CD4-positive, alpha-beta T cell treated with Interleukin-15 for 1 hour (primary cell): Measurements from ENCODE around the gene TMEM134.
"Not testable (repeated sequence)": the region's sequence is repeated elsewhere in the genome, so short reads cannot be mapped to it uniquely, and the experiment has no call there.

Experiments
- DNase-seq: peaks from one replicate; pipeline ENCODE4 v3.0.0-alpha.2; 2020

The TMEM134 gene

GRCh38 chr11:67468759-67469507, at the start of gene TMEM134:
Gene TMEM134, minus strand, starts transcription at chr11:67469251. Its CDS starts 59 bp downstream, at chr11:67469192.
- peak; percentile 94 for DNase-seq

DNA sequence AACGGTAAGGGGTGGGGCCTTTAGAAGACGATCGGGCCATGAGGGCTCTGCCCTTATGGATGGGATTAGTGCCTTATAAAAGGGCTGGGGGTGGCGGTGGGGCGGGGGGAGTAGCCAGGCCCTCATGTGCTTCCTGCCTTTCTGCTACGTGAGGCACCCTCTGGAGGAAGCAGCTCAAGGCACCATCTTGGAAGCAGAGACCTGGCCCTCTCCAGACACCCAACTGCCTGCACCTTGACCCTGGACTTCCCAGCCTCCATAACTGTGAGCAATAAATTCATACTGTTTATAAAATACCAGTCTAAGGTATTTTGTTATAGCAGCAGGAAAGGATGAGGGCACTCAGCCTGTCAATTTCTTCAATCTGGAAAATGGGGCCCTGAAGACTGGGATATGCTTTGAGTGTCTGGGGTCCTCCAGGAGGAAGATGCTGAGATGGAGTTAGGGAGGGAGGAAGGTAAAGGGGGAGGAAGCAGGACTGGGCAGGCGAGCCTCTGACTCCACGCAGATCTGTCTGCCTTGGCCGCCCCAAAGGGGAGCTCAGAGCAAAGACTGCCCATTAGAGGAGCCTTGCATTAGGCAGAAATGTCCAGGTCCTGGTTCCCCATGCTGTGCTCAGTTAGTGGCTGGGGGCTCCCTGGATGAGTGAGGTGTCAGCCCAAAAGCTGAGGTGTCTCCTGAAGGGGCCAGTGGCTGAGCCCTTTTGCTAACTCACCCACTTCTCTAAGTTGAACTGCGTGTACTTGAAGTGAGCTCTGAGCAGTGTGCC, 48.9 kb upstream of the TMEM134 start:
- no peak for DNase-seq

DNA sequence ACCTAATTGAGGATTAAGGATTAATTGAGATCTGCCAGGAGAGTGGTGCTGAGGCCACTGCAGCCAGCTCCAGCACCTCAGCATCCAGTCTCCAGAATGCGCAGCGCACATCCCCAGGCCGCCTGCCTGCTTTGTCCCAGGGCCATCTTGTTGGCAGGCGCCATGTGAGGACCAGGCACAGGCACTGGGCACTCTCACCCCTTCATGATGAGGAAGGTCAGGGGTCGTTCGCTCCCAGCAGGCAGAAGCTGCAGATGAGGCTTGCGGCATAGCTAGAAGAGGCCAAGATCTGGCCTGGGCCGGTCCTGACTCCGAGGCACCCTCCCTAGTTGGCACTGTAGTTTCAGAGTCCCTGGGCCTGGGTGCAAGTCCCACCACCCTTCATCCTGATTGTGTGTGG, 47.8 kb upstream of the TMEM134 start:
- DNase-seq, result no peak

- DNase-seq, result no peak
Observed at GRCh38 chr11:67514116-67514515, 45.1 kb upstream of the TMEM134 start.

- DNase-seq, result not testable (repeated sequence)
Observed at GRCh38 chr11:67511558-67511957, 42.5 kb upstream of the TMEM134 start.

GRCh38 chr11:67510023-67510345, 40.9 kb upstream of the TMEM134 start:
- DNase-seq, result no peak

GRCh38 chr11:67508486-67509121, 39.6 kb upstream of the TMEM134 start:
- DNase-seq, result peak; percentile 98

- DNase-seq, result peak; percentile 99
Observed at GRCh38 chr11:67507864-67508485, 38.9 kb upstream of the TMEM134 start, which contains the start of gene CDK2AP2. Gene CDK2AP2, minus strand, starts transcription at chr11:67508162. Its CDS starts 80 bp downstream, at chr11:67508082.

DNA sequence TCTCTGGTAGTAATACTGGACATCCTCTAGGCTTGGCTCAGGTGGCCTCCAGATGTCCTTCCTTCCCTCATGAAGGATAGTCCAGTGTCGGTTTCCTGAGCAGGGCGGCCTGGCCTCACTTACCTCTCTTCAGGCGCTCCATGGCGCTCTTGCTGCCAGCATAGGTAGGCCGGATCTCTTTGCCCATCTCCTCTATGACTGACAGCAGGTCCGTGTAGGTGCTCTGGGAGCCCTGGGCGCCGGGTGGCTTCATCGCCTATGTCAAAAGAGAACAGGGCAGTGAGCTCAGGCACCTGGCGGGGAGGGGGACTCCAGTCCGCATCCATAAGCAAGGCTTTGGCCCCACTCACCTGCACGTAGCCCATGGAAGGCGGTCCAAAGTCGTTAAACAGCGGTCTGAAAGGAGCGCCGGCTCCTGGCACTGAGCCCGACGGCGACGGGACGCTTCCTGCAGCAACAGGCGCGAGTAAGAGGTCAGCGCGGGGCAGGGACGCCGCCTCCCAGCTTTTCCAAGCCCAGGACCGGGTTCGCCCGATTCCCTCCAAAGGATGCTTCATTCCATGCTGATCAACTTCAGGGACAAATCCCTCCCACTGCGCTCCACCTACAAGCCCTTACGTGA, 38.3 kb upstream of the TMEM134 start:
- no peak for DNase-seq

DNA sequence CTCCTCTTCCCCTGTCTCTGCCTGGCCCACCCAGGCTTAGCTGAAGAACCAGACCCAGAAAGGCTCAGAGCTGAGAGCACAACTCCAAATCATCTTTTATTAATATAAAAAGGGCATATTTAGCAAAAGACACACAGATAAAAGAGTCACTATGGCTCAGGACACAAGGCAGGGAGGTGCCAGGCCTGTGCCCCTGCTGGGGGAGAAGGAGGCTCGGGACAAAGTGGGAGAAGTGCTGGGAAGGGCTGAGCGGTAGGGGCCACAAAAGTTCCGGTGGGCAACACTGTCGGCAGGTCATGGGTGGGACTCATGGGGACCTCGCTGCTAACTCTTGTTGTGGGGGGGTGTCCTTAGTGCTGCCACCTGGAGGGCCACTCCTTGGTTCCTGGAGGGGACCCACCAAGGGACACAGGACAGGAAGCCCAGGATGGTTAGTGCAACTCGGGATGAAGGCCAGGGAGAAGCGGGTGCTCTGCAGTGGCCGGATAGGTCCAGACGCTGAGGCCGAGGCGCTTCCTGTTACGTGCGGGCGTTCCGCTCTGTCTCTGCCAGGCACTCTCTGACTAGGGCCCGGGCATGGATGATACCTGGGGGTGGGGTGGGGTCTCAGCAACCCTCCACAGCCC, 37.5 kb upstream of the TMEM134 start:
- no peak for DNase-seq

DNA sequence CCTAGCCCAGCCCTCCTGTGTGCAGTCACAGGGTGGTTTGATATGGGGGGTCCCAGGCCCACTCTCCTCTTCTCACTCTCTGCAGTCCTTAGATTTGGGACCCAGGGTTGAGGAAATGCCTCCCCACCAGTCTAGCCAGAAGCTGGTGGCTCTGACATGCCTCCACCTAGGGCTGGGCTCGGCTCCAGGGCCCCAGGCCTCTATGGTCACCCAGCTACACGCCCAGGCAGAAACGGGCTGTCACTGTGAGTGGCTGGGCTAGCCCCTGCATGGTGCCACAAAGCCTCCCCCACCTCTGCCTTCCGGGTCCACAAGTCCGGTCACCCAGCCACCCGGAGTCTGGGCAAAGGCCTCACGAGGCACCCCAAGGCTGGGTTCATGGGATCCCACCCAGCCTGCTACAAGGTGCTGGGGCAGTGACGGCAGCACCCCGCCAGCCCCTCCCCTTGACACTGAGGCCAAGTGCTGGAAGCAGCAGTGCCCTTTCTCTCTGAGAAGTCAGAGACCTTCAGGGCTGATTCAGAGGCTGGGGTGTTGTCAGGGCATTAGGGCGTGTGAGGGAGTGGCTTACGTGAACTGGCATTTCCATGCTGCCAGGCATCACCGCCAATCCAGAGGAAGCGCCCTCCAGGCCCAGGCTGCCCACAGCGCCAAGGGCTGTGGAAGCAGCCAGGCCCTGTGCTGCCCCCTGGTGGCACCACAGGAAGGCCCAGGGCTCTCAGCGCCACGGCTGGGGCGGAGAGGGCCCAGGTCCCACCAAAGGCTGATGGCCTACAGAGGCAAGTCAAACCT, 36.8 kb upstream of the TMEM134 start:
- DNase-seq, result peak; percentile 93

GRCh38 chr11:67504950-67505581, 36.0 kb upstream of the TMEM134 start, which contains the start of gene PITPNM1:
Gene PITPNM1, minus strand, starts transcription at chr11:67505363. Its CDS starts 1,183 bp downstream, at chr11:67504180.
- peak; percentile 80 for DNase-seq

DNA sequence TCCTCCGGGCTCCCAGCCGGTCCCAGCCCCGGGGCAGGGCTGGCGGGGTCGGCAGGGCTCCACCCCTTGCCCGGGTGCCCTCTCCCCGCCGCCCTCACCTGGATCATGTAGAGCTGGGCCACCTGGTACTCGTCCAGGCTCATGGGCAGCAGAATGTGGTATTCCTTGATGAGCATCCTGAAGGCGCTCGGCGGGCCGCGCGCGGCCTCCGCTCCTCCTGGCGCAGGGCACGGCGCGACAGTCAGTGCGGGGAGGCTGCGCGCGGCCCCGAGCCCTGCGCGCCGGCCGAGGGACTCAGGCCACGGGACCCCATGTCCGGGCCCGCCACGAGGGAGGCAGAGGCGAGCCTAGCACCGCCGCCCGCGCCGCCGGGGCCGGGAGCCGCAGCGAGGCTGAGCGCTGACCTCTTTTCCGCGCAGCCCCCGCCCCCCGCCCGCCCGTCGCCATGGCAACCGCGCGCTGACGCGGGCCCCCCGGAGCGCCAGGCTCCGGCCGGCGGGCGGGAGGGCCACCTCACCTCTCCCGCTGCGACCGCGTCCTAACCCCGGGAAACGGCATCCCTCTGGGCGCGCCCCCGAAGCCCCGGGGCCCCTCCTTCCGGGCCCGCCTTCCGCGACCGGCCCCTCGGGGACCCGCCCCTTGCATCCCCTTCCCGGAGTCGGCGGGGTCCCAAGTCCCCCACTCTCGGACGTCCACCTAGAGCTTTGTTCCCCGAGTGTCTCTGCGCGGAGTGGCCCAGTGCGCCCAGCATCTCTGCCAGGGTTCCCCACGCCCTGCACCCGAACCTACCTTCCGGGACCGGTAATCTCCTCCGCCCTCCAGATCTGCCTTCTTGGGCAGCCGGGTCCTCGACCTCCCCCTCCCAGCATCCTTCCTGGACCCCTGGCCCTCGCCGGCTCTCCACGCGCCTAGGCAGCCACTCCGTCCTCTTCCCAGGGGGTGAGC, 35.2 kb upstream of the TMEM134 start:
- no peak for DNase-seq

DNA sequence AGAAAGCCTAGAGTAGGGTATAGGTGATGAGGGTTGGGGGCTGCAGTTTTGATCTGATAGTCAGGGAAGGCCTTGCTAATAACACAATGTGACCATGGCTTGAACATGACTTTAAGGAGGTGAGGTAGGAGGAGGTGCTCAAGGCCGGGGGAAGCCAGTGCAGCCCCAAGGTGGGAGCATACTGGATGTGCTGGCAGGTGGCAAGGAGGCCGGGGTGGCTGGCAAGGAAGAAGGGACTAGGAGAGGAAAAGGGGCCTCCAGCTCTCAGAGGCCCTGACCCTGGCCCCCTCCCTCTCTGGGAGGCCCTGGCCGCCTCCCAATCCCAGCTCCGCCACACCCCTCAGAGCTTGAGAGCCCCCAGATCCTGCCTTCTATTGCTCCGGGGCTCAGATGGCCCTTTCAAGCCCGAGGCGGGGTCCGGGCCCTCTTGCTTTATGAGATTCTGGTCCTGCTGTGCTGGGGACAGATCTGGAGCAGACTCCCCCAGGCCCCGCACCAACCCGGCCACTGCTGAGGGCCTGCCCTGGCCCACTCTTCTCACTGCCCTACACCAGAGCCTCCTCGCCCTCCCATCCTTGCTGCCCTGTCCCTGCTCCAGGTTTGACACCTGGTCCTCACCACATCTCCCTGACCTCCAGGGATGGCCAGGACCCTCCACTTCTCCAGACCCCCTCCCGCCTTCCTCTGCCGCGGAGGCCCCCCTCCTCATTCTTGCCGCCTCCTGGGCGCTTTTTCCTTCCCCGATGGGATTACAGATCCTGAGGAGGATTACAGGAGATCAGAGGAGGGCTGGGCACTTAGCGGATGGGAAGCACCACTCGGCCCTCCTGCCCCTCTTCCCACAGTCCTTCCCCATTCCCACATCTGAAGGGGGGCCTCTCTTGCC, 34.3 kb upstream of the TMEM134 start:
- no peak for DNase-seq

GRCh38 chr11:67502328-67502979, 33.4 kb upstream of the TMEM134 start:
- no peak for DNase-seq

- no peak for DNase-seq
Observed at GRCh38 chr11:67501854-67502253, 32.8 kb upstream of the TMEM134 start.

DNA sequence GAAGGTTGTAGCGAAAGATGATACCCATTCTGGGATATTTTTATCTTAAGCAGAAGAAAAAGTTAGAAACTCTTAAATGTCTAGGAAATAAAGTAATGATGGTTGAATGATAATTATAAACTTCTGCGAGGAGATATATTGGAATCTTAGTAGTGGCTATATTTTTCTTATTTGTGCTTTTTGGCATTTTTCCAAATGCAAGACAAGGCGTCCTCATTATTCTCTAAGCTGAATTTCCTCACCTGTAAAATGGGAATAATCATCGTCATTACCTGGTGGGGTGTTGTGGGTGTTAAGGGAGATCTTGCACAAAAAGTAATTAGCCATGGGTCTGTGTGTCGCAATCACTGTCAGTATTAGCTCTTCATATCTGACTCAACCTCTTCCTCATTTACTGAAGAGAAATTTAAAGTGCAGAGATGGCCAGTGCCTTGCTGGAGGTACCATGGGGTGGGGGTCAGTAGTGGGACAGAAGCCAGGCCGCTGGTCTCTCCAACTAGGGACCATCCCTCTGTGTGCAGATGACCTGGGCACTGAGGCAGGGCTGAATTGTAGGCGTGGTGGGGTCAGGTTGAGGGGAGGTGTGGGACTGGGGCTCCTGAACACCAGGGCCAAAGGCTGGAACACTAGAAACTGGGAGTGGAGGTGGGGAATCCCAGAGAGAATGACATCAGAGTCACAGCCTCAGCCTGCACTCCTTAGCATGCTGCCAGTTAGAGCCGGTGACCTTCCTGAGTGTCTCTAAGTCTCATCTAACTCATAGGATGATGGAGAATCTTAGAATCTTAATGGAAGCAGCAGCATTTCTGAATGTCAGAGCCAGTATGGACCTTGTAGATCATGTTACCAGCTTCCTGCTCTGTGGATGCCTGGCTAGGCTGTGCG, 32.0 kb upstream of the TMEM134 start:
- DNase-seq, result no peak
